EL (cell line): ENCODE results near the gene ADAMTS2.
"Not testable (repeated sequence)": the region's sequence is repeated elsewhere in the genome, so short reads cannot be mapped to it uniquely, and the experiment has no call there.

Source experiments
- DNase-seq: peaks from one replicate; pipeline ENCODE4 v3.0.0-alpha.2; 2016

ADAMTS2 gene

DNA sequence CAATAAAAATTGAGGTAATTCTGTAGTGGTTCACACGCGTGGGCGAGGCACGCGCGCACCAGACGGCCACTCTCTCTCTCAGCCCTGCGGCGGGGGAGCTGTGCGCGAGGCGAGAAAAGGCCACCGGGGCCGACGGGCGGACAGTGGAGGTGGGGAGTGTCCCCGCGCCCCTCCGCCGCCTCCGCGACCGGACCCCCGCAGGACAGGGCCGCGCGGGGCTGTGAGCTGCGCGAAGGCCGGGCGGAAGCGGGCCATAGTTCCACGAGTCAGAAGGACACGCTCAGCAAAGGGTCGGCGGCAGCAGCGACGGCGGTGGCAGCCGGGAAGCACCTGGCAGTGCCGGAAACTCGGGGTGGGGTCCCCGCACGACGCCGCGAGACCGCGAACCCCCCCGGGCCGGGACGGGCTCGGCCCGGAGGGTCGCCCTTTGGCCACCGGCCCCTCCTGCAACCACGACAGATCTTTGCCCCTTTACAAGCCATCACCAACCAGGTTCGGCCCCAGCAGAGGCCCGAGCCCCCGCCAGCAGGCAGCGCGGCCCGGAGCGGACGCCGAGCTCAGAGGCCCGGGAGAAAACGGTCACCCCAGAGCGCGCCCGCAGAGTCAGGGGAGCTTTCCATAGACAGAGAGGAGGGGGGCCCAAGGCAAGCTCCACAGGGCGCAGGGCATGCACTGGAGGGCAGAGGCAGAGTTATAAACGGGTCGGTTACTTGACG lies 224.2 kb downstream of the ADAMTS2 start:
- DNase-seq: no peak

DNA sequence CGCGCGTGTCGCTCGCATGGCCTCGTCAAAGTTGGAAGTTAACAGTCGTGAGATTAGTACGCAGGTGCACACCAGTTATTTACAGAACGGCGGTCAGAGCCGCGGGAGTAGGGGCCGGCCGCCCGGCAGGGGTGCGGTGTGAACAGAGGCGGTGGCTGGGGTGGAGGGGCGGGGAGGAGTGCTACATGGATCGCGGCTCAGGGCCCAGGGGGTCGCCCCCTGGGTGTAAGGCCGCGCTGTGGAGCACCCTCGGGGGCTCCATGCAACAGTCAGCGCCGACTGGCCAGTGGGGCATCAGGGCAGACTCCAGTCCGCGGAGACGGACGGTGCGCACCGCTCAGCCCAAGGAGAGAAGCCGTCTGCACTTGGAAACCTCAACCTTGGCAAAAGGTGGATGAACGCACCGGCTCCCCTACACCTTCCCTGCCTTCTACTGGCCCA lies 224.8 kb downstream of the ADAMTS2 start:
- no peak for DNase-seq

DNA sequence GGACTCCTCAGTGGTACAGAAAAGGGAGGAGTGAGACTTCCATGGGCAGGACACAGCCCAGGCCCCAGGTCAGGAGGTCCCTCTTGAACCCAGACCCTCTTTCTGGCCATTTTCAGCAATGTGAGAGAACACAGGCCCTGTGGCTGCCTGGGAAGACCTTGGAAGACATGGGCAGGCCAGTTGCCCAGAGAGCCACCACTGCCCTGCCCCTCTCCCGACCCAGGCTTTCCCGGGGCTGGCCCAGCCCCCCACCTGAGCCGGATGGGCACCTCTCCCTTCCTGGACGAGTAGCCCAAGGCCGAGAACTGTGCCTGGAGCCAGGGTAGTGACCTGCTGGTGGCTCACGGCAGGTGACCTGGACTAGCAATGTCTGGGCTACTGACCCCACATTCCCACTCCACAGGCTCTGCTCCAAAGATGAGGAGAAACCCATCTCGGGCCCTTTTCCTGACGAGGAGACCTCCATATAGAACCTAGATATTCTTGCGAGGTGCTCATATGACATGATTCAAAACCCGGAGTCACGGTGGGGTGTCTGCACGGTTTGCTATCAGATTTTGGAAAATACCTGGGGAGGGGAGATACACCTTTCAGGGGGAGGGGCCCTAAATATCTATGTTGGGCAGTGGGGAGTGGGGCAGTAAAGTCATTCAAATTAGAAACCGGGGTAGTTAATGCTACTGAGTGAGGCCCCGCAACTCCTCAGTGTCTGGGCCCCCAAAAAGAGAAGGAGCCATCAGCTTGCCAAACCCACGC lies 225.7 kb downstream of the ADAMTS2 start:
- DNase-seq: no peak

DNA sequence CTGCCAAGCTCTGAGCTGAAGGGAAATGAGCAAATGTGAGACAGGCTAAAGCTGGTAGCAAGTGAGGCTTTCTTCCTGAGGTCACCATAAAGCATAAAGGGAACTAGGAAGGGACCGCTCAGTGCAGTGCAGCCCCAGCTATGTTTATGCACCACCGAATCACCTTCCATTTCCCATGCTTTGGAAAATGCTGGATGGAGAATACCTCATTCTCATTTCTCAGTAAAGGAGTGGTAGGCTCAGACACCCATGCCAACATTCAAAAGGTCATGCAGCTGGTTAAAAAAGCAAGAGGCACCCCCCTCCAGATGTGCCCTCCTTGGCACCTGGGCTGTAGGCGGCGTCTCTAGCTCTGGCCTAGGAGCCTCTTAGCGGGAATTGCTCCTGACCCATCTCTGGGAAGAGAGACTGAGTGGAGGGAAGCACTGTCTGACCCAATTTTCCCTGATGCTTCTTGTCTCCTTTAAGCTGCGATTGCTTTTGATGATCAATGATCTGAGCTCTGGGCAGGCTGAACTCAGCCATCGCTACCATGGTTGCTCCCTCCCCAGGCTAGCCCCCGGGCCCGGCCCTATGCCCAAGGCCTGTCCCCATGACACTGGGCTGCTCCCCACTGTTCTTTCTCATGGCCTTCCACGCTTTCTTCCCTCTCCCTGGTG lies 226.4 kb downstream of the ADAMTS2 start:
- no peak for DNase-seq

DNA sequence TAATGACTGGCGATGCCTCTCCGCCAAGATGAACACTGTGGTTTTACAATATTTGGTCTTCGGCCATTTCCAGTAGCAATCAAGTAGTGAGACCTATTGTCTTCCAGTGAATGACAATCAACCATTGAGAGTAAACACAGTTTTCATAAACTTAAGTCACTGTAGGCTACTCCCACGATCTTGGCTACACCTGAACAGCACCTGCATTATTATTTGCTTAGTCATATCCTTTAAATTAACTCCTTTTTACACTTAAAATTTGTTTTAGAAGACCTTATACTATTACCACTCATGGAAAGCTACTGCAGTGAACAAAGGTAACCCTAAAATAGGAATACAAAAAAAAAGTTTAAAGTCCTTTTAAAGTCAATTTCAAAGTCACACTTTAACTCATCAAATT lies 226.9 kb downstream of the ADAMTS2 start:
- no peak for DNase-seq

DNA sequence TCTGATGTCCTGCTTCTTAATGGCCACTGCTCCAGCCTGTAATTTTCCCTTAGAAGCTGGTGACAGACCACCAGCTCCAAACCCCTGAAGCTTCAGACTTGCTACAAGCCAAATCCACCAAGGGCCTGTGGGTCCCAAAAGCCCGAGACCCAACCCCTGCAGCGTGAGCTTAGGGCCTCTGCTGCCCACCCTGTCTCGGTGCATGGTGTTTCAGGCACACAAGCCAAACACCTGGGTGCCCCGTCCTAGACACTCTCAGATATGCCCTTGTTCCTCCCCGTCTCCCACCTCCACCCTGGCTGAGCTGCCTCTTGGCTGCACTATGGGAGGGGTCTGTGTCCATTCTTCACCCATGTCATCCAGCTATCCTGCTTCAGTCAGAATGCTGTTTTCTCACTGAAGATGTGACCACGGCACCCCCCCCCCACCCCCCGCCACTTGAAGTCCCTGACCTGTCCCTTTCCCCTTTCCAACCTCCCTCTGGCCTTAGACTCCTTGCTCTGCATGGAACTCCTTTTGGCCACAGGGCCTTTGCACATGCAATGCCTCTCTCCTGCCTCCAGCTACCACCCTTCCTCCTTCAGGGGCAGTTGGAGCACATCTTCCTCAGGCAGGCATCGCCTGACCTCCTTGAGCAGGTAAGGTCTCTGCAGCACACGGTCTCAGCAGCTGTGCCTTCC lies 229.3 kb downstream of the ADAMTS2 start:
- DNase-seq: no peak

DNA sequence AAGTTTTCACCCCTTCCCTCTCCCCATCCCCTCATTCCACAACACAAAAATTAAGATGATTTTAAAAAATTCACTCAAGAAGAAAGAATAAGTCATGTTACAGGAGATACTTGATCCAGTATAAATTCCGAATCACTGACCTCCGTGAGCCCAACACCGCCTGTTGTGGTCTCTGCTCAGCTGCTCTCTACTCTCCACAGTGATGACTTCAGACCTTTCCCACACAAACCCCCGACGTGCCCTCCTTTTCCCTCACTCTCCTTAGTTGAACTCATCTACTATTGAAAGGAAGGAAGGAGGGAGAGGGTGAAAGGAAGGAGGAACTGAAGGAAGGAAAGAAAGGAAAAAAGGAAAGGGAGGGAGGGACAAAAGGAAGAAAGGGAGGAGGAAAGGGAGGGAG lies 230.0 kb downstream of the ADAMTS2 start:
- no peak for DNase-seq

DNA sequence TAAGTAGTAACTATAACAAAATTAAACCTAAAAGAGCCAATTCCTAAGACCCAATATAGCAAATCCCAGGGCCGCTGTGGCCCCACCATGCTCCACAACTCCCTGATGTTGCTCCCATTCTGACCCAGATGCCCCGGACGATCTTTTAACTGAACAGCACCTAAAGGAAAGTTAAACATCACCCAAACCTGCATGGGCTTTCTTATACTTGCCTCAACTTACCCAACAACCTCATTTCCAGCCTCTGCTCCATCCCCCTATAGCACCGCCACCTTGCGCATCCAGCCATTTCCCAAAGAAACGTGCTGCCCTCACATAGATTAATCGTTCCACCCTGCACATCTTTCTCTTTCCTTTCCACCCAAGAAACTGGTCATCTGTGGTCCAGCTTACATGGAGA lies 230.5 kb downstream of the ADAMTS2 start:
- no peak for DNase-seq

DNA sequence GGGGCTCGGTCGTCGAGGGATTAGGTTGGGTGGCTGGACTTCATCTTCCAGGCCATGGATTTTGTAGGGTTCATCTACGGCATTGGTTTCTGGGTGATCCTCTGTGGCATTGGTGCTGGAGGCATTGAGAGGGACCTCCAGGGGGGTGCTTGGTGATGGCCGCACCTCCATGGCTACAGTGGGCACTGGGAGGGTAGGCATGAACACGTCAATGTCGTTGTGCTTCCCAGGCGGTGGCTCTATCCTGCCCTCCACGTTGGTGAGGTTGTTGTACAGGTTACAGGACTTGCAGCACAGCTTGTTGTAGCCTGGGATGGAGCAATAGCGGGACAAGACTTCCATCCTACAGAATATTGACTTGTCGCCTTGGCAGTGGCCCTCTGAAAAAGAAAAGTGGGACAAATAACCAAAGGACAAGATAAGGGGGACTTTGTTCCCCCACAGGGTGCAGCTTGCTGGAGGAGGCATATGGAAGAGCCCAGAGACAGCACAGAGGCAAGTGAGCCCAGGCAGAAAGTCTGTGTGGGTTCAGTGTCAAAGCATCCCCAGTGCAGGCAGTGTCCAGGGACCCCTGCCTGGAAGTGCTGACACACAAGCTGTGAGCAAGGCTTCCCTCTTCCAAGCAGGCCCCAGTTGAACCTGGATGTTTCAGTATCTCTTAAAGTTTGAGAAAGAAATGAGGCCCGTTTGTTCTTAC lies 231.2 kb downstream of the ADAMTS2 start:
- no peak for DNase-seq

DNA sequence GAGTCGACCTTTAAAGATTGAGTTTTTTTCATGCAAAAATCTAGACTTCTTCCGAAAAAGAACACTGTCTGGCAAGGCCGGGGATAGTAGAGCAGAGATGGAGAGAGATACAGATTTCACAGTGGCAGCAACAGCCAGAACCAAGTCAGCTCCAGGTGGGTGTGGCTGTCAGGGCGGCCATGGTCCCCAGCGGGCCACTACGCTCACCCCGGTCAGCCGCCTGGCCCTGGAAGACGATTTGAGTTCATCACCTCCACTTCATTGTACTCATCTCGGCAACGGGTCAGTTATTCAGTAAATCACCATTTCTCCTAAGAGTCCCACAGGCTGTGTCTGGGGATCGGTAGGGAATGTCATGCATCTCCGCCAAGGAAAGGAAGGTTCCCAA lies 232.1 kb downstream of the ADAMTS2 start:
- DNase-seq: no peak

DNA sequence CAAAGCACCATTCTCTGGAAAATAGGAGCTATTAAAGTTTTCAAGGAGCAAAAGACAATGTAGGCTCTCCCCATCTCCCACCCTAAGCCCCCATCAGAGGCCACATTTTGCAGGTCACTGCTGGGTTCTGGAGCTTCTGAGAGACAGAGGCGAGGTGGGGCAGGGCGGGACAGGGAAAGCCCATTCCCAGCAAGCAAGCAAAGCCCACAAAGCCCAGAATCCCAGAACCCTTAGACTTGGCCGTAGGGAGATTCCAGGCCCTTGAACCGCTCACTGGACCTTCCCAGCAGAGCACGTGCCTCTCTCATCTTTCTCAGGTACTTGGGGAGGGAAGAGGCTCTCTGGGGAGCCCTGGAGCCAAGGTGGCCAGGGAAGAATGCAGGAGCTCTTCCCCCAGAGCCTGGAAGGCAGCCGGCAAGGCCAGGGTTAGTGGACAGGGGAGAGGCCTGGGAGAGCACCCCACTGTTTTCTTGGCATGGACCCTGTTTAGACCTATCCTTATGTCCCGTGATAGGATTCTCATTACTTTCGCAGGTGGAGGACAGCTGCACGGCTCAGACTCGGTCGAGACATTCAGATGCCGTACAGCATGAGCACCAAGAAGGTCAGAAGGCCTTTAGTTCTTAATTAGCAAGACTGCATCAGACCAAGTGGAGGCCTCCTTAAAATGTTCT lies 232.7 kb downstream of the ADAMTS2 start:
- no peak for DNase-seq

DNA sequence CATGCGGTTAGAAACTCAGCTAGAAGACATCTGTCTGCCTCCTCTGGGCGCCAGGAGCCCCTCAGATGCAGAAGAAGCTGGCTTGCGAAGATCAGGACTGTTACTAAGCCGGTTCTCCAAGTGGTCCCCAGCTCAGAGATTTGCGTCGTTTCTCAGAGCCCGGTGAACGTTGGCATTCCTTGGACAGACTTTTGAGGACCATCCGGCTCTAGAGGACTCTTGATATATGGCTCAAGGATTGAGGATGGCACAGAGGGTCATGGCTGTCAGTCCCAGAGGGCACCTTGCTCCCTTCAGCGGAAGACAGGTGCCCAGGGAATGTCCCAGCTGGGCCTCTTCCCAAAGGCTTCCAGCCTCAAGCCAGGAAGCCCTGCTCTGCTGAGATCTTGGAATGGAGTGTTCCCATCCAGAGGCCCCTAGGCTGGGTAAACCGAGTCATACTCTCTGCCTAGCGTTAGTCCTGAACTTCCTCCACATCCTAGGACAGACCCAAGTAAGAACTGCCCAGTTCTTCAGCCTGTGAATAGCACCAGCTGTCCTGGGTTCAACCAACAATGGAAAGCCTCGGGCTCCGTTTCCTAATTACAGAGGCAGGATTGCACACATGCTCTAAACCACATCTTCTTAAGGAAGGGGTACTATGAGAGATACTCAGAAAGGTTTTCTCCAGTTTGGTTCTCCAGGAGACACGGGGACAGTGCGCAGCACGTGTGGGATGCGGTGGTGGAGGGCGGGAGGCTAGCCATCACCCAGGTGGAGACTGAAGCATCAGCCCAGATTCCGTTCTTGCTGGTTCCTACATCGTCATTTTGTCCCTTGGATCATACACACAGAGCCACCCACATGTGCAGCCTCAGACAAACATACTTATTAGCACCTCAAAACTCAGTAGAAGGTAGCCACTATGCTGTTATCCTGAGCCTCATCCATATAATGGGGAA lies 233.7 kb downstream of the ADAMTS2 start:
- no peak for DNase-seq

DNA sequence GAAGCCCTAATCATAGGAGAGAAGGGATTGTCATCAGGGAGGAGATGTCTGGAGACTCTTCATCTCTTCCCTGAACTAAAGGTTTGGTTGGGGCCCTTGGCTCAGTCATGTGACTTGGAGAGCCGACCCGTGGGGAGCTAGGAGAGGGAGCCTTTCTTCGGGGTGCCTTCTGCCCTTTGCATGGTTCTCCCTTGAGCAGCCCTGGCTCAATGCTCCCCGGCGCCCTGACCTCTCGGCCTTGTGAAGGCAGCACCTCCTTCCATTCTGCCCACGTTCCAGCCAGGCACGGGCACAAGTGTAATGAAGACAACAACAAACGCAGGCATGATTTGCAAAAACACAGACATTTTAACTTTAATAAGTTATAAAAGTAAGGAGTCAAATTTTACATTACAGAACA lies 234.7 kb downstream of the ADAMTS2 start:
- DNase-seq: no peak

DNA sequence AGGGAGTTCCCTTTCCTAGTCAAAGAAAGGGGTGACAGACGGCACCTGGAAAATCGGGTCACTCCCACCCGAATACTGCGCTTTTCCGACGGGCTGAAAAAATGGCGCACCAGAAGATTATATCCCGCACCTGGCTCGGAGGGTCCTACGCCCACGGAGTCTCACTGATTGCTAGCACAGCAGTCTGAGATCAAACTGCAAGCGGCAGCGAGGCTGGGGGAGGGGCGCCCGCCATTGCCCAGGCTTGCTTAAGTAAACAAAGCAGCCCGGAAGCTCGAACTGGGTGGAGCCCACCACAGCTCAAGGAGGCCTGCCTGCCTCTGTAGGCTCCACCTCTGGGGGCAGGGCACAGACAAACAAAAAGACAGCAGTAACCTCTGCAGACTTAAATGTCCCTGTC lies 244.0 kb downstream of the ADAMTS2 start:
- DNase-seq: not testable (repeated sequence)

DNA sequence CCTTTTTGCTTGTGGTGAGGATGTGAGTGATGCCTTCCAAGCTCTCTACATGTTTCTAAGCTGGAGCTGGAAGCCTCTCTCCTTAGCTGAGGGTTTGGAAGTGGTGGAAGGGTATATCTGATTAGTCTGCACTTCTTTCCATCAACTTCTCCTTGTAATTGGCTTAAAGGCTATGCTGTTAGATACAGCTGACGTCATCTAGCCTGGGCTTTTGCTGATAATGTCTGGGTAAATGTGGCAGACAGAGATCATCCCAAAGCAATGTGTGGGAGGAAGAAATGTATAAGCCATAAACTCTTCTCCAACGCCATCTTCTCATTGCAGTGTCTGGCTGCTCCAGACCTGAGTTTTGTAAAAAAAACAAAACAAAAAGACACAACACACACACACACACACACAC lies 255.8 kb downstream of the ADAMTS2 start:
- DNase-seq: no peak

DNA sequence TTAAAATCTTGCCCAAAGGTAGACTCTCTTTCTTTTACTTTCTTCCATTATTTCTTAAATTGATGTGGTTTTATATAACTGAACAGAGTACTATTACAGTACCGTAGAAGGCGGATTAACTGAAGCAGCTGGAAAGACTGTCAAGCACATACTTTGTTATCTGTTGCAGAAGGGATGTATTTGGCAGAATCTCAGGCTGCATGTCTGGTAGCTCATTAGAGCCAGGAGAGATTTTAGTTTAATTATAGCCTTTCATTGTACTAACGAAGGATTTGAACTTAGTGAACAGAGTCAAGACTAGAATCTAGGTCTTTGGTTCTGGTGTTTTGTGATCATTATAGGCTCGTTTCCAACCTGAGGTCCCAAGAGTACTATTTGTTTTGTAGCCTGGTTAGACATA lies 264.5 kb downstream of the ADAMTS2 start:
- no peak for DNase-seq

DNA sequence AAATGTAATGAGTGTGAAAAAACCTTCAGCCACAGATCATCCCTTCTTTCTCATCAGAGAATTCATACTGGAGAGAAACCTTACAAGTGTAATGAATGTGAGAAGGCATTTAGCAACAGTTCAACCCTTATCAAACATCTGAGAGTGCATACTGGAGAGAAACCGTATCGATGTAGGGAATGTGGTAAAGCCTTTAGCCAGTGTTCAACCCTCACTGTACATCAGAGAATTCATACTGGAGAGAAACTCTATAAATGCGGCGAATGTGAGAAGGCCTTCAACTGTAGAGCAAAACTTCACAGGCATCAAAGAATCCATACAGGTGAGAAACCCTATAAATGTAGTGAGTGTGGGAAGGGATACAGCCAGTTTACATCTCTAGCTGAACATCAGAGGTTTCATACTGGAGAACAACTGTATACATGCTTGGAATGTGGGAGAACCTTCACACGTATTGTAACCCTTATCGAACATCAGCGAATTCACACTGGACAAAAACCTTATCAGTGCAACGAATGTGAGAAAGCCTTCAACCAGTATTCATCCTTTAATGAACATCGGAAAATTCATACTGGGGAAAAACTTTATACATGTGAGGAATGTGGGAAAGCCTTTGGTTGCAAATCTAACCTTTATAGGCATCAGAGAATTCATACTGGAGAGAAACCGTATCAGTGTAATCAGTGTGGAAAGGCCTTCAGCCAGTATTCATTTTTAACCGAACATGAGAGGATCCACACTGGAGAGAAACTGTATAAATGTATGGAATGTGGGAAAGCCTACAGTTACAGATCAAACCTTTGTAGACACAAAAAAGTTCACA lies 265.9 kb downstream of the ADAMTS2 start:
- DNase-seq: no peak

DNA sequence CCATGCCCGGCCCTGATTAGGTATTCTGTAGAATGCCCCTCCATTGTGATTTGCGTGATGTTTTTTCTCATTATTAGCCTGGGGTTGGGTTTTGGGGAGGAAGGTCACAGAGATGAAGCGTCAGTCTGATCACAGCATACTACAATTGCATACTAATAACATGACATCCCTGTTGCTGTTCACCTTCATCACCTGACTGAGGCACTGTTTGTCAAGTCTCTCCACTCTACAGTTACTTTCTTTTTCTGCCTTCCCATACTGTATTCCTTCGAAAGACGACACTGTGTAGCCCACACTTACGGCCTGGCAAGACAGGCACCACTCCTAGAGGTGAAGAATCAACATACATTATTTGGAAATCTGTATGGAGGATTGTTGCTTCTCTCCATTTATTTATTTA lies 279.6 kb downstream of the ADAMTS2 start:
- no peak for DNase-seq

DNA sequence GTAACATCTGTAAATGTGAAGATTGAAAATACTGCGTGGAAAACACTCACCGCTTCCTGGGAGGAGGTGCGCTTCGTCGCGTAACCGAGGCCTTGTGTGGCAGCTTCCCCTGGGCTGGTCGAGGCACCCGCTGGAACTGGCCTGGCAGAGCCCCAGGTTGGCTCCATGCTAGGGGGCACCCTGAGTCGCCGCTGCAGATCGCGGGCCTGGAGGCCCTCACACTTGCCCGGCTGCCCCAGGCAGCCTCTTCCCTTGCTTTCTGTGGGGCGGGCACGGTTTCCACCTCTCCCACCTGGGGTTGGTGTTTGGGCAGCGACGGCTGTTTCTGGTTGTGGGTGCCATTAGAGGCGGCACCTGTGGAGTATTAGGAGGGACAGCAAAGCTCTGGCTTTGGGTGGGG lies 284.2 kb downstream of the ADAMTS2 start:
- no peak for DNase-seq
